Endodermal cell (in vitro differentiated cells): ENCODE measurements around the gene DPF3. TPM values are rescaled to one million over a fixed set of nuclear protein-coding genes. Genes with fewer than 3 reads are reported as not detected.

Experiments used
- DNase-seq: peaks from one replicate; pipeline ENCODE4 v3.0.0-alpha.2; 2017
- H3K27ac ChIP-seq: 2 replicates; pipeline ENCODE4 v1.5.1; 2013; ENCODE audit warnings: mild to moderate bottlenecking, low read depth, low read length, moderate library complexity
- H3K27me3 ChIP-seq: 2 replicates; pipeline ENCODE4 v1.6.1; 2013; ENCODE audit warnings: mild to moderate bottlenecking, low read length, moderate library complexity; ENCODE audit not compliant: insufficient read depth, control insufficient read depth, poor library complexity, severe bottlenecking
- H3K36me3 ChIP-seq: 2 replicates; pipeline ENCODE4 v1.7.0; 2013; ENCODE audit warnings: mild to moderate bottlenecking, low read length, moderate library complexity; ENCODE audit not compliant: control insufficient read depth, insufficient read depth
- H3K4me1 ChIP-seq: one replicate; pipeline ENCODE4 v1.7.0; 2013; ENCODE audit warnings: low read length; ENCODE audit not compliant: control insufficient read depth, insufficient read depth
- H3K4me3 ChIP-seq: 2 replicates; pipeline ENCODE4 v1.5.1; 2013; ENCODE audit warnings: mild to moderate bottlenecking, low read length, moderate library complexity
- H3K9ac ChIP-seq: 2 replicates; pipeline ENCODE4 v1.6.1; 2013; ENCODE audit warnings: mild to moderate bottlenecking, low read length, moderate library complexity; ENCODE audit not compliant: poor library complexity, severe bottlenecking; ENCODE audit errors: extremely low read depth
- H3K9me3 ChIP-seq: 2 replicates; pipeline ENCODE4 v1.6.1; 2013; ENCODE audit warnings: mild to moderate bottlenecking, low read length, moderate library complexity; ENCODE audit not compliant: control insufficient read depth
- H3K27ac Mint-ChIP-seq: 2 replicates; pipeline ENCODE4 v1.8.0; 2020; ENCODE audit warnings: mixed read lengths
- H3K27me3 Mint-ChIP-seq: 2 replicates; pipeline ENCODE4 v1.8.0; 2021; ENCODE audit warnings: mild to moderate bottlenecking, mixed read lengths; ENCODE audit not compliant: insufficient read depth
- H3K36me3 Mint-ChIP-seq: 2 replicates; pipeline ENCODE4 v1.8.0; 2020; ENCODE audit warnings: low read depth, mixed read lengths
- H3K4me1 Mint-ChIP-seq: 2 replicates; pipeline ENCODE4 v1.8.0; 2020; ENCODE audit warnings: mixed read lengths
- H3K4me3 Mint-ChIP-seq: 2 replicates; pipeline ENCODE4 v1.8.0; 2020; ENCODE audit warnings: mild to moderate bottlenecking, moderate library complexity, mixed read lengths
- H3K9me3 Mint-ChIP-seq: 2 replicates; pipeline ENCODE4 v1.8.0; 2020; ENCODE audit warnings: mild to moderate bottlenecking, mixed read lengths
- WGBS, 2 experiments: methylation state at CpG; one replicate each; pipeline versions ENCODE4 v1.1.5 to v1.1.7; 2013; ENCODE audit warnings: missing lambda C conversion rate in 2 of 2, mixed read lengths in 1 of 2; ENCODE audit not compliant: insufficient coverage in 1 of 2, insufficient read length in 1 of 2; 5-methylcytosine and 5-hydroxymethylcytosine counted together
- total RNA-seq, 2 donors: library from RNA; stranded (reverse); fragmentation: NEBNext Ultra II Directional in 1 of 2; extraction: Animal tissue kit (Norgen Biotek cat#: 25700) in 1 of 2; gene quantifications; 2 replicates in 1 of 2; 3 replicates in 1 of 2; pipeline ENCODE4 v1.2.1, GENCODE V29; 2021
- TF ChIP-seq, protein P1 (sequence below): fragments of 200-600 bp; sonication (generic); conservative IDR thresholded peaks from 2 replicates; pipeline ENCODE4 v1.5.0; 2021; ENCODE audit warnings: antibody characterized with exemption, mild to moderate bottlenecking

Gene DPF3
- total RNA-seq, 2 donors from 2014 or later: not detected

DNA sequence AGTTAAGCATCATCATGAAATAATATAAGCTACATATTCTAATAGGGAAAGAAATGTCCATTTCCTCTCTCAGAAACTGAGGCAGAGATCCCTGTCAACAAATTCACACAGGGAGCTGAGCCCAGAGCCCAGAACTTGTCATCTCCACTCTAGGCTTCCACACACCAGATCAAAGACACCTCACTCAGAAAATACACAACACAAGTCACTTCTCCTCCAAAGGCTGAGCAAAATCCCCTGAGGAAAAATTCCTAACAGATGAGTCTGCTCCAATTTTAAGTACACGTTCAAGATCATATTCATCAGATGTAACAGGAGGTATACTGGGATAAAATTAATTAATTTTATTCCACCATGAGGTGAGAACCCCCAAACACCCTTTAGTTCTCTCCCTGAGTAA is 227.3 kb downstream of the DPF3 start:
- Histone ChIP-seq H3K36me3 (no peaks in the 10 kb centered on the region), H3K9ac (no peak overlapping the region), H3K4me1 (no peaks in the 10 kb centered on the region), H3K9me3 (no peaks in the 10 kb centered on the region), H3K27me3 (no peaks in the 10 kb centered on the region), H3K4me3 (no peak overlapping the region), H3K27ac (no peak overlapping the region)
- no peaks in the 10 kb centered on the region for H3K4me1 Mint-ChIP-seq
- no peak overlapping the region for H3K4me3 Mint-ChIP-seq
- no CpG with 5 or more reads among the region's 1 CpG for whole genome bisulfite sequencing, 2 experiments
- no peaks in the 10 kb centered on the region for H3K36me3 Mint-ChIP-seq
- H3K27me3 Mint-ChIP-seq: peaks cover 2% of the 10 kb centered on the region
- H3K9me3 Mint-ChIP-seq: no peaks in the 10 kb centered on the region
- DNase-seq: no peak
- TF ChIP-seq, protein P1, sequence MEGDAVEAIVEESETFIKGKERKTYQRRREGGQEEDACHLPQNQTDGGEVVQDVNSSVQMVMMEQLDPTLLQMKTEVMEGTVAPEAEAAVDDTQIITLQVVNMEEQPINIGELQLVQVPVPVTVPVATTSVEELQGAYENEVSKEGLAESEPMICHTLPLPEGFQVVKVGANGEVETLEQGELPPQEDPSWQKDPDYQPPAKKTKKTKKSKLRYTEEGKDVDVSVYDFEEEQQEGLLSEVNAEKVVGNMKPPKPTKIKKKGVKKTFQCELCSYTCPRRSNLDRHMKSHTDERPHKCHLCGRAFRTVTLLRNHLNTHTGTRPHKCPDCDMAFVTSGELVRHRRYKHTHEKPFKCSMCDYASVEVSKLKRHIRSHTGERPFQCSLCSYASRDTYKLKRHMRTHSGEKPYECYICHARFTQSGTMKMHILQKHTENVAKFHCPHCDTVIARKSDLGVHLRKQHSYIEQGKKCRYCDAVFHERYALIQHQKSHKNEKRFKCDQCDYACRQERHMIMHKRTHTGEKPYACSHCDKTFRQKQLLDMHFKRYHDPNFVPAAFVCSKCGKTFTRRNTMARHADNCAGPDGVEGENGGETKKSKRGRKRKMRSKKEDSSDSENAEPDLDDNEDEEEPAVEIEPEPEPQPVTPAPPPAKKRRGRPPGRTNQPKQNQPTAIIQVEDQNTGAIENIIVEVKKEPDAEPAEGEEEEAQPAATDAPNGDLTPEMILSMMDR: no peak
- no peak overlapping the region for H3K27ac Mint-ChIP-seq

DNA sequence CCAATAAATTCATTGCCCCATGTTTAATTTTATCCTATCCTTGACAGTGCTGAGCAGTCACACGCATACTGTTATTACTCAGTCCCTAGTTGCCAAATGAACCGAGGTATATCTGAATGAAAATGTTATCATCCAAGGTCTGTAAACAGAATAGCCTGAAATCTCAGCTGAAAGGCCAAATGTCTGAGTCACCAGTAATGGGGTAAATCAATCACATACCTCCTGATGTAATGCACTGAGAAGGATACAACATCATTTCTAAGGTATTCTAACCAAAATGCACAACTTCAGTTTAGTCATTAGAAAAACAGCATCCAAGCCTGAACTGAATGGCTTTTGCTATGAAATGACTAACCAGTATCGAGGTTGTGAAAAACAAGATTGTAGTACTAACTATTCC is 228.6 kb downstream of the DPF3 start:
- Mint-ChIP-seq H3K36me3 (no peaks in the 10 kb centered on the region), H3K27me3 (peaks cover 2% of the 10 kb centered on the region), H3K4me1 (no peaks in the 10 kb centered on the region), H3K27ac (no peak overlapping the region), H3K4me3 (no peak overlapping the region), H3K9me3 (no peaks in the 10 kb centered on the region)
- Histone ChIP-seq H3K27ac (no peak overlapping the region), H3K4me3 (no peak overlapping the region), H3K4me1 (no peaks in the 10 kb centered on the region), H3K36me3 (no peaks in the 10 kb centered on the region), H3K27me3 (no peaks in the 10 kb centered on the region), H3K9me3 (no peaks in the 10 kb centered on the region), H3K9ac (no peak overlapping the region)
- DNase-seq: no peak
- TF ChIP-seq, protein P1: no peak
- 72 to 74% methylated on average over 3 of the region's 3 CpGs for WGBS, 2 experiments

DNA sequence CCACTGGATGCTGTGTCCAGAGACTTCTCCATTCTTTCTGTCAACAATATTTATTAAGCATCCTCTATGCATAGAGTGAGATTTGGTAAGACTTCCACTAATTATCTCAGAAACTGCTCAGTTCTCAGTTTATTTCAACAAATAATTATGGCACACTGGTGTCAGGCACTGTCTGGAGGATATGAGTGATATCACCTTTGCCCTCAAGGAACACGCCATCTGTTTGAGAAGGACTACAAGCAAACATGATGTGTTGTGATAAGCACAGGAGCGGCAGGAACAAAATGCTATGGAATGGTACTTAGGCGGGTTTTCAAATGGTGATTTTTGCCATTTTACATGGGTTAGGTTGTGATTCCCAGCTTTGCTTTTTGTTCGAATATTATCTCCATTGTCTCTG is 229.2 kb downstream of the DPF3 start:
- Histone ChIP-seq H3K27me3 (no peaks in the 10 kb centered on the region), H3K9ac (no peak overlapping the region), H3K27ac (no peak overlapping the region), H3K9me3 (no peaks in the 10 kb centered on the region), H3K36me3 (no peaks in the 10 kb centered on the region), H3K4me3 (no peak overlapping the region), H3K4me1 (no peaks in the 10 kb centered on the region)
- Mint-ChIP-seq H3K27ac (no peak overlapping the region), H3K4me3 (no peak overlapping the region), H3K36me3 (no peaks in the 10 kb centered on the region), H3K27me3 (peaks cover 2% of the 10 kb centered on the region), H3K9me3 (no peaks in the 10 kb centered on the region), H3K4me1 (no peaks in the 10 kb centered on the region)
- TF ChIP-seq, protein P1: no peak
- no peak for DNase-seq
- 86 to 93% methylated on average over 4 of the region's 4 CpGs for WGBS, 2 experiments
